Loucy (cell line): ENCODE results near the gene ANP32B.

Source experiments
- EZH2phosphoT487 ChIP-seq: fragments of 200-600 bp; IDR thresholded peaks from 2 replicates; pipeline ENCODE4 v1.6.1; 2018; ENCODE audit warnings: antibody characterized with exemption, mild to moderate bottlenecking, moderate library complexity, borderline replicate concordance
- TF ChIP-seq, protein P1 (sequence below): fragments of 200-600 bp; sonication (generic); conservative IDR thresholded peaks from 2 replicates; pipeline ENCODE4 v1.5.1; 2014; ENCODE audit warnings: mild to moderate bottlenecking, antibody characterized with exemption, low read length

DNA sequence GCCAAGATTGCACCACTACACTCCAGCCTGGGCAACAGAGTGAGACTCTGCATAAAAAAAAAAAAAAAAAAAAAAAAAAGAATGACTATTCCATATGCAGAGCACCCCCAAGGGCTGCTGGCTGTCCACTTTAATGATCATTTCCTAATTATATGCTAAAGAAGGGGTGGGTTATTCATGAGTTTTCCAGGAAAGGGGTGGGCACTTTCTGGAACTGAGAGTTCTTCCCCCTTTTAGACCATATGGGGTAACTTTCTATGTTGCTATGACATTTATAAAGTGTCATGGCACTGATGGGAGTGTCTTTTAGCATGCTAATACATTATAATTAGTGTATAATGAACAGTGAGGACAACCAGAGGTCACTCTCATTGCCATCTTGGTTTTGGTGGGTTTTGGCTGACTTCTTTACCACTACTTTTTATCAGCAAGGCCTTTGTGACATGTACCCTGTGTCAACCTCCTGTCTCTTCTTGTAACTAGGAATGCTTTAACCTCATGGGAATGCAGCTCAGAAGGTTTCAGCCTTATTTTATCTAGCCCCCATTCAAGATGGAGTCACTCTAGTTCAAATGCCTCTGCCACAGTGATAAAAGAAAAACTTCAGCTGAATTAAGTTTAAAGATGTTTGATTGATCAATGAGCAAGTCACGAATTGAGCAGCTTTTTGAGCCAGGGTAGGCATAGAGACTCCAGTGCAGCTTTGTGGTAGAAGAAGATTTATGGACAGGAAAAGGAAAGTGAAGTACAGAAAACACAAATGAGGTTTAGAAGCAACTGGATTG, 66.3 kb downstream of the ANP32B start:
- TF ChIP-seq, protein P1, sequence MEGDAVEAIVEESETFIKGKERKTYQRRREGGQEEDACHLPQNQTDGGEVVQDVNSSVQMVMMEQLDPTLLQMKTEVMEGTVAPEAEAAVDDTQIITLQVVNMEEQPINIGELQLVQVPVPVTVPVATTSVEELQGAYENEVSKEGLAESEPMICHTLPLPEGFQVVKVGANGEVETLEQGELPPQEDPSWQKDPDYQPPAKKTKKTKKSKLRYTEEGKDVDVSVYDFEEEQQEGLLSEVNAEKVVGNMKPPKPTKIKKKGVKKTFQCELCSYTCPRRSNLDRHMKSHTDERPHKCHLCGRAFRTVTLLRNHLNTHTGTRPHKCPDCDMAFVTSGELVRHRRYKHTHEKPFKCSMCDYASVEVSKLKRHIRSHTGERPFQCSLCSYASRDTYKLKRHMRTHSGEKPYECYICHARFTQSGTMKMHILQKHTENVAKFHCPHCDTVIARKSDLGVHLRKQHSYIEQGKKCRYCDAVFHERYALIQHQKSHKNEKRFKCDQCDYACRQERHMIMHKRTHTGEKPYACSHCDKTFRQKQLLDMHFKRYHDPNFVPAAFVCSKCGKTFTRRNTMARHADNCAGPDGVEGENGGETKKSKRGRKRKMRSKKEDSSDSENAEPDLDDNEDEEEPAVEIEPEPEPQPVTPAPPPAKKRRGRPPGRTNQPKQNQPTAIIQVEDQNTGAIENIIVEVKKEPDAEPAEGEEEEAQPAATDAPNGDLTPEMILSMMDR, result no peak
- no peak for TF ChIP-seq EZH2phosphoT487
